ENCODE results near the gene RRN3.
A peak's percentile ranks its signal among the peaks of the same experiment; 100 is the strongest.
"Not testable (repeated sequence)": the region's sequence is repeated elsewhere in the genome, so short reads cannot be mapped to it uniquely, and the experiment has no call there.

RRN3 gene

DNA sequence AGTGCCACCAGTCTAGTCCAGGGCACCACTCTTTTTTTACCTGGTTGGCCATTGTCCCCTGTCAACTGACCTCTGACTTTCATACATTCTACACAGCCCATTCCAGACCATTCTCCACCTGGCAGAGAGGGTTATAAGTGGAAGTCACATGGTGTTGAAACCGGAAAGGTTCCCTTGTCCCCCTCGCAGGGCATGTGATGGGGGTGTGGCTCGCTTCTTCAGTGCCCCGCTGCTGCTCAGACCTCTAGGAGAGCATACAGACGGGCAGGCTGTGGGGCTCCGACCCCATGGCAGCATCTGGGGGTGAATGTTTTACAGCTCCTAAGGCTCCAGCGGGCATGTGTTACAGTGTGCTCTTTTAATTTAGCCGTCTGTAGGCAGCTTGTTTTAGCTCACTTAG lies 67.0 kb downstream of the RRN3 start:
- not testable (repeated sequence) for DNase-seq

- DNase-seq: not testable (repeated sequence)
Observed at GRCh38 chr16:15025234-15025951, 68.7 kb downstream of the RRN3 start.

DNA sequence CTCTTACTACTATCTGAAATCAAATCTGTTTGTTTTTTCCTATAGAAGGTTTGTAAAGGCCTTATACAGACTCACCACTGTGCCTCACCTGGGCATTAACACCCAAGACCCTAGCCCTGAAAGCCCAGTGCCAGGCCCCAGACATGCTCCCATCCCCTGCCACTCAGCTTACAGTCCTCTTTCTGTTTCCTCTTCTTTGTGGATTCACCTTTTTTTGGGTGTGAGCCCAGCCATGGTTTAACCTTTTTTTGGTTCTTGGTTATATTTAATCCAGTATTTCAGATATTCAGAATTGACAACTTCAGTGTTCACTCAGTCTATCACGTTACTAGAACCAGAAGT lies 69.2 kb downstream of the RRN3 start:
- DNase-seq: not testable (repeated sequence)

DNA sequence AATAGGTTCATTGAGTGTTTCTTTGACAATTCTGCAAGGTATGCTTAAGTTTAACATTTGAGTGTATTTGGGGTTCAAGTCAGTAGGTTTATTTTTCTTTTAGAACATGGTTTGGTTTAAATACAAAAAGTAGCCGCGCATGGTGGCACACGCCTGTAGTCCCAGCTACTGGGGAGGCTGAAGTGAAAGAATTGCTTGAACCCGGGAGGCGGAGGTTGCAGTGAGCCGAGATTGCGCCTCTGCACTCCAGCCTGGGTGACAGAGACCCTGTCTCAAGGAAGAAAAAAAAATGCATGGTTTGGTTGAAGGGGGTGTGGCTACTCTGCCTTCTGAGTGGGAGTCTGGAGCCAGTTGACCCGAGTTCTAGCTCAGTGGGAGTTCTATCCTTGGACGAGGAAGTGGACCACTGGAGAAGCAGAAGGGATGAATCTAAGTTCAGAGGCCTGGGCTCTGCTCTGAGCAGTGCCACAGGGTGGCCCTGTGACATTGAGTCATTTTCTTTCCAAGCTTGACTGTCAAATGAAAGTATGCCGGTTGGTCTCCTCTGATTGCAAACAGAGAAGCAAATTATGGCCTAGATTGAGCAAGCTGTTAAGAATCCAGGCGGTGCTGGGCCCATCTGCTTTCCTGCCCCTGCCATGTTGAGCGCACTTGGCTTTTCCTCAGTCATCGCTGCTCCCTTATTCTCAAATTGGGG lies 70.5 kb downstream of the RRN3 start:
- DNase-seq: not testable (repeated sequence)

GRCh38 chr16:15022194-15022593 lies 71.9 kb downstream of the RRN3 start:
- peak; percentile 16 for DNase-seq

GRCh38 chr16:15021429-15021828 lies 72.6 kb downstream of the RRN3 start:
- not testable (repeated sequence) for DNase-seq

- peak; percentile 40 for DNase-seq
Observed at GRCh38 chr16:15016951-15017580, 77.0 kb downstream of the RRN3 start.

- DNase-seq: not testable (repeated sequence)
Observed at GRCh38 chr16:15016354-15016753, 77.7 kb downstream of the RRN3 start.

DNA sequence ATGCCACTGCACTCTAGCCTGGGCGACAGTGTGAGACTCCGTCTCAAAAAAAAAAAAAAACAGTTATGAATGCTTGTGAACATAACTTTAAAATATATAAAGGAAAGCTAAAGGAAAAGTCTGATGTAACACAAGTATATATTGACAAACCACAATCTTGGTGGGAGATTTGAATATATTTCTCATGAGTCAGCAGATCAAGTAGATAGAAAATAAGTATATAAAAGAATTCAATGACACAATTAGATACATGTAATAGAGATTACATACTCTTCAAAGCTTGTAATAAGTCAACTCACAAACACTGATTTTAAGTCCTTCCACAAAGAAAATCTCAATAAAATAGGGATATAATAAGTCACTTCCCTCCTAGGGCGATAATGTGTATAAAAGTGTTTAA lies 78.4 kb downstream of the RRN3 start:
- not testable (repeated sequence) for DNase-seq

GRCh38 chr16:15012941-15013340 lies 81.1 kb downstream of the RRN3 start:
- DNase-seq: not testable (repeated sequence)

Measured in NCI-H2029 (cell line).